HCT116 (cell line): ENCODE measurements around the gene C10orf95. TPM values are rescaled to one million over a fixed set of nuclear protein-coding genes. Genes with fewer than 3 reads are reported as not detected.

Source experiments
- ATAC-seq: fragments of 200-7000 bp; cut with Tn5 transposase; 2 replicates; pipeline ENCODE4 v1.9.1; 2020; ENCODE audit warnings: mild to moderate bottlenecking, moderate library complexity
- BruUV-seq: library from RNA; stranded (reverse); fragments of 400-500 nt; replicated peaks from 2 replicates; lab custom pipeline; 2021; lab: Mats Ljungman, UMichigan
- CTCF ChIA-PET: fragments of 300-600 bp; sonication (Branson Sonifier 250); formaldehyde crosslinking; loops from one replicate; lab custom pipeline; 2021; ENCODE audit warnings: antibody characterized with exemption; lab: Charles Lee
- POLR2A ChIA-PET: fragments of 300-600, 350-600 bp; sonication (Branson Sonifier 250); formaldehyde crosslinking; loops from one replicate; lab custom pipeline; 2021; ENCODE audit warnings: antibody characterized with exemption; lab: Charles Lee
- RAD21 ChIA-PET, 2 experiments: fragments of 300-600 bp; sonication (Branson Sonifier 250); formaldehyde crosslinking; loops; one replicate each; lab custom pipeline; 2023; ENCODE audit warnings: low total read pairs in 2 of 2; ENCODE audit not compliant: uncharacterized antibody in 2 of 2, unreplicated experiment in 2 of 2, low non-redundant PET in 1 of 2; lab: Charles Lee
- DNase-seq: peaks from one replicate; pipeline ENCODE4 v3.0.0-alpha.2; 2010; ENCODE audit warnings: low read depth, low spot score
- H2AFZ ChIP-seq: fragments of 200-600 bp; shearing (Covaris generic), sonication (generic); 2 replicates; pipeline ENCODE4 v1.6.1; 2017; ENCODE audit warnings: low read depth, mixed run types, mixed read lengths, antibody characterized with exemption, low read length; ENCODE audit not compliant: poor library complexity, severe bottlenecking
- H3K27ac ChIP-seq: 2 replicates; pipeline ENCODE4 v1.5.1; 2012; ENCODE audit warnings: low read depth, low read length
- H3K27me3 ChIP-seq: fragments of 200-600 bp; sonication (generic); 2 replicates; pipeline ENCODE4 v1.6.1; 2016; ENCODE audit warnings: mixed run types, low read length, mixed read lengths; ENCODE audit not compliant: insufficient read depth
- H3K36me3 ChIP-seq, 2 experiments: fragments of 200-500 bp in 1 of 2; fragments of 200-600 bp in 1 of 2; sonication (Bioruptor generic) in 1 of 2; sonication (generic) in 1 of 2; 2 replicates each; pipeline versions ENCODE4 v1.5.1 to v1.6.1; 2014 to 2016; ENCODE audit warnings: low read length in 2 of 2, inconsistent platforms in 1 of 2, mixed read lengths in 1 of 2, mixed run types in 1 of 2; ENCODE audit not compliant: insufficient read depth in 2 of 2, control insufficient read depth in 1 of 2
- H3K4me1 ChIP-seq, 2 experiments: fragments of 200-600 bp in 1 of 2; sonication (generic) in 1 of 2; 2 replicates each; pipeline versions ENCODE4 v1.5.1 to v1.6.1; 2012 to 2017; ENCODE audit warnings: low read length in 2 of 2, inconsistent platforms in 1 of 2, mild to moderate bottlenecking in 1 of 2, mixed read lengths in 1 of 2, mixed run types in 1 of 2, moderate library complexity in 1 of 2; ENCODE audit not compliant: insufficient read depth in 2 of 2, control insufficient read depth in 1 of 2
- H3K4me2 ChIP-seq: fragments of 200-600 bp; sonication (generic); 2 replicates; pipeline ENCODE4 v1.6.1; 2017; ENCODE audit warnings: mixed run types, low read length, mixed read lengths
- H3K4me3 ChIP-seq, 2 experiments: fragments of 200-600 bp in 1 of 2; sonication (generic) in 1 of 2; replicated peaks in 1 of 2; 2 replicates each; pipeline ENCODE4 v1.5.1; 2011 to 2016; ENCODE audit warnings: low read length in 2 of 2, control low read depth in 1 of 2, low read depth in 1 of 2, mild to moderate bottlenecking in 1 of 2, mixed read lengths in 1 of 2, mixed run types in 1 of 2
- H3K79me2 ChIP-seq: fragments of 200-600 bp; sonication (generic); 2 replicates; pipeline ENCODE4 v1.6.1; 2017; ENCODE audit warnings: mild to moderate bottlenecking, mixed run types, low read length, moderate library complexity, mixed read lengths; ENCODE audit not compliant: insufficient read depth
- H3K9ac ChIP-seq: fragments of 200-600 bp; sonication (generic); 2 replicates; pipeline ENCODE4 v1.6.1; 2016; ENCODE audit warnings: low read length, mixed read lengths
- H3K9me2 ChIP-seq: fragments of 200-600 bp; sonication (generic), shearing (Covaris generic); 2 replicates; pipeline ENCODE4 v1.6.1; 2017; ENCODE audit warnings: mixed run types, mild to moderate bottlenecking, moderate library complexity; ENCODE audit not compliant: insufficient read depth
- H3K9me3 ChIP-seq, 2 experiments: fragments of 200-500 bp in 1 of 2; fragments of 200-600 bp in 1 of 2; sonication (Bioruptor generic) in 1 of 2; sonication (generic) in 1 of 2; 2 replicates each; pipeline ENCODE4 v1.6.1; 2014 to 2017; ENCODE audit warnings: low read length in 2 of 2, mixed read lengths in 2 of 2, inconsistent platforms in 1 of 2, low read depth in 1 of 2, mild to moderate bottlenecking in 1 of 2, mixed run types in 1 of 2, moderate library complexity in 1 of 2; ENCODE audit not compliant: control insufficient read depth in 1 of 2, insufficient read depth in 1 of 2
- H4K20me1 ChIP-seq: fragments of 200-600 bp; sonication (generic), shearing (Covaris generic); 2 replicates; pipeline ENCODE4 v1.6.1; 2017; ENCODE audit warnings: mixed run types, mild to moderate bottlenecking, moderate library complexity; ENCODE audit not compliant: insufficient read depth
- CBX3 ChIP-seq: IDR thresholded peaks from 2 replicates; pipeline ENCODE4 v1.6.1; 2012; ENCODE audit warnings: low read depth
- EGR1 ChIP-seq: IDR thresholded peaks from 2 replicates; pipeline ENCODE4 v1.6.1; 2012; ENCODE audit warnings: low read depth
- EZH2phosphoT487 ChIP-seq: fragments of 200-600 bp; IDR thresholded peaks from 2 replicates; pipeline ENCODE4 v1.6.1; 2018; ENCODE audit warnings: antibody characterized with exemption, borderline replicate concordance
- JUND ChIP-seq: IDR thresholded peaks from 2 replicates; pipeline ENCODE4 v1.6.1; 2012
- POLR2A ChIP-seq: IDR thresholded peaks from 2 replicates; pipeline ENCODE4 v1.7.0; 2011; ENCODE audit warnings: borderline replicate concordance; ENCODE audit not compliant: insufficient read depth, insufficient read length; ENCODE audit errors: extremely low read depth
- SIN3A ChIP-seq: IDR thresholded peaks from 2 replicates; pipeline ENCODE4 v1.6.1; 2012; ENCODE audit warnings: low read depth
- intact Hi-C: fragments of 100-400 bp; cut with micrococcal nuclease; formaldehyde crosslinking; loops from 2 replicates; pipeline ENCODE4 v1.10.0; 2022
- total RNA-seq: library from RNA; stranded (reverse); gene quantifications from one replicate; pipeline ENCODE4 v1.2.1, GENCODE V29; 2021; ENCODE audit not compliant: unreplicated experiment
- TF ChIP-seq, protein P1 (sequence below): IDR thresholded peaks from 2 replicates; pipeline ENCODE4 v1.6.1; 2012; ENCODE audit warnings: low read depth

The C10orf95 gene
- total RNA-seq, 1 experiment from 2014 or later: 2.1 TPM

DNA sequence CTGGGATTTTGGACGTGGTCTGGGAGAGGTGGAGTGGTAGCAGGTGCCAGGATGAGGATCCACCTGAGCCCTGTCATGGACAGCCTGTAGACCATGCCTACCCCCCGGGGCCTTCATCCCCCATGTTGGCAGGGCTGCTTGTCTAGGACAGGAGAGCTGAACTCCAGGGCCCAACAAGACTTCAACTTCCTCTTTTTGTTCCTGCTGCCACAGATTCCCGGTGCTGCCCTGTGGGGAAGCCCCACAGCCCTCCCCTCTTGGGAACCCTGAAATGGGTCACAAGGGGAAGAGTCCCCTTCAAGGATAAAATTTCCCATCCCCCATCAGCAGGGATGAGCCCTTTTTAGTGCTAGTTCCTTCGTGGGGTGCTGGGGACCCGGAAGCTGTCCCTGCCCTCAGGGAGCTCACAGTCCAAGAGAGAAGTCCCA is 17.7 kb downstream of the C10orf95 start:
- ATAC-seq: no peak
- no peak overlapping the region for H3K27ac ChIP-seq
- H3K9me3 ChIP-seq: no peaks in the 10 kb centered on the region
- BruUV-seq: no TSS peak
- peak overlapping the region; percentile 94; the same call in 1 of the 2 replicates for H3K4me2 ChIP-seq
- CTCF ChIA-PET: interaction anchor here (1.9 to 4.6 kb wide), 2 partner anchors 12 to 202 kb away, joined by 7 to 41 read pairs; partner anchors contain the start of gene FBXL15
- no peaks in the 10 kb centered on the region for H4K20me1 ChIP-seq
- no peaks in the 10 kb centered on the region; a peak in 1 of 4 replicates for H3K36me3 ChIP-seq
- POLR2A ChIA-PET: interaction anchor here (6.6 kb wide), 1 partner anchor 17 kb away, joined by 36 read pairs; the partner anchor contains the start of gene C10orf95
- intact Hi-C loops: no loop called here
- peaks cover 0 to 26% of the 10 kb centered on the region in 2 experiments; a peak in 2 of 4 replicates for H3K4me1 ChIP-seq
- H3K9me2 ChIP-seq: no peaks in the 10 kb centered on the region
- RAD21 ChIA-PET: interaction anchor here in 1 of 2 experiments (1.1 kb wide), 1 partner anchor 203 kb away, joined by 3 read pairs; no protein-coding TSS in a partner anchor
- H3K9ac ChIP-seq: no peak overlapping the region
- TF ChIP-seq CBX3 (no peak), EZH2phosphoT487 (no peak), JUND (no peak), POLR2A (no peak), SIN3A (no peak), EGR1 (no peak)
- TF ChIP-seq, protein P1, sequence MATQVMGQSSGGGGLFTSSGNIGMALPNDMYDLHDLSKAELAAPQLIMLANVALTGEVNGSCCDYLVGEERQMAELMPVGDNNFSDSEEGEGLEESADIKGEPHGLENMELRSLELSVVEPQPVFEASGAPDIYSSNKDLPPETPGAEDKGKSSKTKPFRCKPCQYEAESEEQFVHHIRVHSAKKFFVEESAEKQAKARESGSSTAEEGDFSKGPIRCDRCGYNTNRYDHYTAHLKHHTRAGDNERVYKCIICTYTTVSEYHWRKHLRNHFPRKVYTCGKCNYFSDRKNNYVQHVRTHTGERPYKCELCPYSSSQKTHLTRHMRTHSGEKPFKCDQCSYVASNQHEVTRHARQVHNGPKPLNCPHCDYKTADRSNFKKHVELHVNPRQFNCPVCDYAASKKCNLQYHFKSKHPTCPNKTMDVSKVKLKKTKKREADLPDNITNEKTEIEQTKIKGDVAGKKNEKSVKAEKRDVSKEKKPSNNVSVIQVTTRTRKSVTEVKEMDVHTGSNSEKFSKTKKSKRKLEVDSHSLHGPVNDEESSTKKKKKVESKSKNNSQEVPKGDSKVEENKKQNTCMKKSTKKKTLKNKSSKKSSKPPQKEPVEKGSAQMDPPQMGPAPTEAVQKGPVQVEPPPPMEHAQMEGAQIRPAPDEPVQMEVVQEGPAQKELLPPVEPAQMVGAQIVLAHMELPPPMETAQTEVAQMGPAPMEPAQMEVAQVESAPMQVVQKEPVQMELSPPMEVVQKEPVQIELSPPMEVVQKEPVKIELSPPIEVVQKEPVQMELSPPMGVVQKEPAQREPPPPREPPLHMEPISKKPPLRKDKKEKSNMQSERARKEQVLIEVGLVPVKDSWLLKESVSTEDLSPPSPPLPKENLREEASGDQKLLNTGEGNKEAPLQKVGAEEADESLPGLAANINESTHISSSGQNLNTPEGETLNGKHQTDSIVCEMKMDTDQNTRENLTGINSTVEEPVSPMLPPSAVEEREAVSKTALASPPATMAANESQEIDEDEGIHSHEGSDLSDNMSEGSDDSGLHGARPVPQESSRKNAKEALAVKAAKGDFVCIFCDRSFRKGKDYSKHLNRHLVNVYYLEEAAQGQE: no peak
- DNase-seq: no peak
- peaks cover 19% of the 10 kb centered on the region for H3K79me2 ChIP-seq
- no peak overlapping the region for H3K4me3 ChIP-seq
- H2AFZ ChIP-seq: no peak overlapping the region
- H3K27me3 ChIP-seq: peaks cover 7% of the 10 kb centered on the region; the same call in 1 of the 2 replicates
